DND-41 (cell line): ENCODE results near the gene SCGB3A1.

Experiments used
- ATAC-seq: fragments of 200-7000 bp; cut with Tn5 transposase; 3 replicates; pipeline ENCODE4 v1.9.1; 2021; ENCODE audit warnings: low read depth; ENCODE audit not compliant: insufficient read depth
- DNase-seq: peaks from one replicate; pipeline ENCODE4 v3.0.0-alpha.2; 2020
- H2AFZ ChIP-seq: 2 replicates; pipeline ENCODE4 v1.6.0; 2012; ENCODE audit warnings: low read depth, low read length
- H3K27ac ChIP-seq: 2 replicates; pipeline ENCODE4 v1.5.1; 2012; ENCODE audit warnings: low read length, inconsistent platforms
- H3K27me3 ChIP-seq: fragments of 200-600 bp; sonication (generic); 2 replicates; pipeline ENCODE4 v1.6.0; 2012; ENCODE audit warnings: low read length, mild to moderate bottlenecking, inconsistent platforms; ENCODE audit not compliant: insufficient read depth, poor library complexity
- H3K36me3 ChIP-seq: 2 replicates; pipeline ENCODE4 v1.5.1; 2012; ENCODE audit warnings: low read length, inconsistent platforms; ENCODE audit not compliant: insufficient read depth
- H3K4me1 ChIP-seq: 2 replicates; pipeline ENCODE4 v1.5.1; 2012; ENCODE audit warnings: mild to moderate bottlenecking, low read length; ENCODE audit not compliant: insufficient read depth
- H3K4me2 ChIP-seq: 2 replicates; pipeline ENCODE4 v1.6.0; 2012; ENCODE audit warnings: mild to moderate bottlenecking, moderate library complexity, low read length, inconsistent platforms; ENCODE audit not compliant: insufficient read depth
- H3K4me3 ChIP-seq, 2 experiments: fragments of 200-600 bp in 1 of 2; shearing (Covaris generic) in 1 of 2; 2 replicates each; pipeline ENCODE4 v1.5.1; 2012 to 2016; ENCODE audit warnings: inconsistent platforms in 2 of 2, low read length in 2 of 2, mild to moderate bottlenecking in 2 of 2, low read depth in 1 of 2, moderate library complexity in 1 of 2
- H3K79me2 ChIP-seq: 2 replicates; pipeline ENCODE4 v1.6.0; 2012; ENCODE audit warnings: low read length, inconsistent platforms; ENCODE audit not compliant: insufficient read depth
- H3K9ac ChIP-seq: 2 replicates; pipeline ENCODE4 v1.6.0; 2012; ENCODE audit warnings: low read depth, mild to moderate bottlenecking, inconsistent platforms, low read length, moderate library complexity
- H3K9me3 ChIP-seq: 2 replicates; pipeline ENCODE4 v1.5.1; 2012; ENCODE audit warnings: low read length, moderate library complexity, mild to moderate bottlenecking, inconsistent platforms; ENCODE audit not compliant: insufficient read depth, severe bottlenecking
- H4K20me1 ChIP-seq: 2 replicates; pipeline ENCODE4 v1.6.0; 2012; ENCODE audit warnings: low read length; ENCODE audit not compliant: insufficient read depth
- EZH2 ChIP-seq: IDR thresholded peaks from 3 replicates; pipeline ENCODE4 v1.6.1; 2012; ENCODE audit warnings: borderline replicate concordance, low read depth, mild to moderate bottlenecking, moderate library complexity, low read length, inconsistent platforms; ENCODE audit not compliant: severe bottlenecking
- TF ChIP-seq, protein P1 (sequence below): IDR thresholded peaks from 2 replicates; pipeline ENCODE4 v1.5.1; 2012; ENCODE audit warnings: borderline replicate concordance, low read length, moderate library complexity, mild to moderate bottlenecking; ENCODE audit not compliant: poor library complexity, severe bottlenecking; ENCODE audit errors: extremely low read depth

The SCGB3A1 gene

DNA sequence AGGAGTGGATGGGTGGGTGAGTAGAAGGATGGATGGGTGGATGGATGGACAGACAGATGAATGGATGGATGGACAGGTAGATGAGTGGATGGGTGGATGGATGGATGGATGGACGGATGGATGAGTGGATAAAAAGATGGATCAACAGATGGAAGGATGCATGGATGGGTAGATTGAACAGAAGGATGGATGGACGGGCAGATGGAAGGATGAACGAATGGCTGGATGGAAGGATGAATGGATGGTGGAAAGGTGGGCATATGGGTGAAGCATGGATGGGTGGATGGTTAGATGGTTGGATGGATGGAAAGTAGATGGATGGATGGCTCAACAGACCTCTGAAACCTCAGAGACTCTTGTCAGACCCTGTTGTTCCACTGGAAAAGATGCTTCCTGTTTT, 48.0 kb upstream of the SCGB3A1 start:
- no peak for ATAC-seq
- H3K9ac ChIP-seq, result no peak overlapping the region

GRCh38 chr5:180637962-180638680, 46.8 kb upstream of the SCGB3A1 start:
- Histone ChIP-seq H3K36me3 (no peaks in the 10 kb centered on the region), H3K27me3 (no peaks in the 10 kb centered on the region), H3K4me1 (no peaks in the 10 kb centered on the region), H4K20me1 (no peaks in the 10 kb centered on the region), H3K9me3 (no peaks in the 10 kb centered on the region), H3K9ac (no peak overlapping the region), H3K27ac (no peak overlapping the region), H2AFZ (no peak overlapping the region), H3K79me2 (no peaks in the 10 kb centered on the region), H3K4me2 (no peak overlapping the region), H3K4me3 (no peak overlapping the region)
- DNase-seq (no peak), ATAC-seq (no peak)
- no peak for TF ChIP-seq EZH2
- TF ChIP-seq, protein P1, sequence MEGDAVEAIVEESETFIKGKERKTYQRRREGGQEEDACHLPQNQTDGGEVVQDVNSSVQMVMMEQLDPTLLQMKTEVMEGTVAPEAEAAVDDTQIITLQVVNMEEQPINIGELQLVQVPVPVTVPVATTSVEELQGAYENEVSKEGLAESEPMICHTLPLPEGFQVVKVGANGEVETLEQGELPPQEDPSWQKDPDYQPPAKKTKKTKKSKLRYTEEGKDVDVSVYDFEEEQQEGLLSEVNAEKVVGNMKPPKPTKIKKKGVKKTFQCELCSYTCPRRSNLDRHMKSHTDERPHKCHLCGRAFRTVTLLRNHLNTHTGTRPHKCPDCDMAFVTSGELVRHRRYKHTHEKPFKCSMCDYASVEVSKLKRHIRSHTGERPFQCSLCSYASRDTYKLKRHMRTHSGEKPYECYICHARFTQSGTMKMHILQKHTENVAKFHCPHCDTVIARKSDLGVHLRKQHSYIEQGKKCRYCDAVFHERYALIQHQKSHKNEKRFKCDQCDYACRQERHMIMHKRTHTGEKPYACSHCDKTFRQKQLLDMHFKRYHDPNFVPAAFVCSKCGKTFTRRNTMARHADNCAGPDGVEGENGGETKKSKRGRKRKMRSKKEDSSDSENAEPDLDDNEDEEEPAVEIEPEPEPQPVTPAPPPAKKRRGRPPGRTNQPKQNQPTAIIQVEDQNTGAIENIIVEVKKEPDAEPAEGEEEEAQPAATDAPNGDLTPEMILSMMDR, result no peak

More for the DNA sequence above, 48.0 kb upstream of the SCGB3A1 start:
- no peak overlapping the region for H3K27ac ChIP-seq
- no peaks in the 10 kb centered on the region for H4K20me1 ChIP-seq
- no peak for DNase-seq
- H3K9me3 ChIP-seq, result no peaks in the 10 kb centered on the region
- no peaks in the 10 kb centered on the region for H3K4me1 ChIP-seq
- H3K4me3 ChIP-seq, result no peak overlapping the region
- no peaks in the 10 kb centered on the region for H3K79me2 ChIP-seq
- no peaks in the 10 kb centered on the region for H3K27me3 ChIP-seq
- no peak overlapping the region for H3K4me2 ChIP-seq
- H3K36me3 ChIP-seq, result no peaks in the 10 kb centered on the region
- TF ChIP-seq EZH2, result no peak
- TF ChIP-seq, protein P1, result no peak
- H2AFZ ChIP-seq, result no peak overlapping the region

DNA sequence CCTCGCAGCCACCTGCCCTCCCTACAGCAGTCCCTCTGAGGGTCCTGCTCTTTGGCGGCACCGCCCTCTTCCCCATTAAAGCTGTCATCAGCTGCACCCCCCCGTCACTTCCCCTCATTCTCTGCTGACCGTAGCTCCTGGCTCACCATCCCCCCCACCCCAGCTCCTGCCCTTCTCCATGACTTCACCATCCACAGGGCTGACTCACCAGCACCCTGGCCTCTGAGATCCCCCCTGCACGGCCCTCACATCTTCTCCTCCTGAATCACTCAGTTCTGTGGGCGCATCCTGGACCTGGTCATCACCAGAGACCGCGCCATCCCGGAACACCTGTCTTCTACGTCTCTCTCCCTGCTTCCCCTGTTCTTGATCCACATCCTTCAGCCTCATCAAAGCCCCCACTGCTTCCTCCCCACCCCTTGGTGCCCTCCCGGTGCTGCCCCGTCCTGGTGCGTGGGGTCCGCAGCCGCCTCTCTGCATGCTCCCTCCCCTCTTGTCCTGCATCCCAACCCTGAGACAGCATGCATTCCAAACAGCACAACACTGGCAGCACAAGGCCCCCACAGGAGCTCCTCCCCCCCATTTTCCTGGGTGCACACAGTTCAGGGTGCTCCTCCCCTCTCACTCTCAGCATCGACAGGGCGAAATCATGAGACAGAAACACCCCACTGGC, 45.2 kb upstream of the SCGB3A1 start:
- Histone ChIP-seq H4K20me1 (no peaks in the 10 kb centered on the region; the same call in 1 of the 2 replicates), H3K36me3 (no peaks in the 10 kb centered on the region), H3K79me2 (no peaks in the 10 kb centered on the region), H3K4me2 (no peak overlapping the region), H3K9me3 (no peaks in the 10 kb centered on the region), H2AFZ (no peak overlapping the region), H3K27me3 (no peaks in the 10 kb centered on the region), H3K4me1 (no peaks in the 10 kb centered on the region), H3K4me3 (no peak overlapping the region), H3K9ac (no peak overlapping the region), H3K27ac (no peak overlapping the region)
- ATAC-seq (no peak), DNase-seq (no peak)
- TF ChIP-seq EZH2, result no peak
- TF ChIP-seq, protein P1, result no peak
